Fibroblast of lung (primary cell): Measurements from ENCODE around the gene CAVIN2. TPM values are rescaled to one million over a fixed set of nuclear protein-coding genes. Genes with fewer than 3 reads are reported as not detected.

Source experiments
- DNase-seq, 2 donors: peaks; one replicate each; pipeline versions ENCODE4 v3.0.0 to v3.0.0-alpha.2; 2010; ENCODE audit warnings: low read depth in 2 of 2
- H2AFZ ChIP-seq: 2 replicates; pipeline ENCODE4 v1.5.1; 2012; ENCODE audit warnings: low read length, control low read depth, inconsistent platforms
- H3K27ac ChIP-seq: 2 replicates; pipeline ENCODE4 v1.5.1; 2011; ENCODE audit warnings: low read length, control low read depth; ENCODE audit not compliant: insufficient read depth
- H3K27me3 ChIP-seq: 2 replicates; pipeline ENCODE4 v1.5.1; 2011; ENCODE audit warnings: mild to moderate bottlenecking, low read length; ENCODE audit not compliant: control insufficient read depth, insufficient read depth
- H3K36me3 ChIP-seq: 2 replicates; pipeline ENCODE4 v1.5.1; 2011; ENCODE audit warnings: low read length; ENCODE audit not compliant: control insufficient read depth, insufficient read depth
- H3K4me1 ChIP-seq: 2 replicates; pipeline ENCODE4 v1.5.1; 2011; ENCODE audit warnings: low read length; ENCODE audit not compliant: control insufficient read depth, insufficient read depth; ENCODE audit errors: extremely low read depth
- H3K4me2 ChIP-seq: 2 replicates; pipeline ENCODE4 v1.5.1; 2011; ENCODE audit warnings: low read length, control low read depth; ENCODE audit not compliant: insufficient read depth; ENCODE audit errors: extremely low read depth
- H3K4me3 ChIP-seq, 4 experiments: fragments of 200-600 bp in 1 of 4; sonication (generic) in 1 of 4; replicated peaks in 1 of 4; 2 replicates each; pipeline ENCODE4 v1.5.1; 2011 to 2016; ENCODE audit warnings: low read length in 4 of 4, low read depth in 3 of 4, mild to moderate bottlenecking in 3 of 4, control low read depth in 2 of 4, inconsistent platforms in 1 of 4, mixed read lengths in 1 of 4; ENCODE audit not compliant: insufficient read depth in 1 of 4; ENCODE audit errors: control extremely low read depth in 1 of 4
- H3K79me2 ChIP-seq: 2 replicates; pipeline ENCODE4 v1.5.1; 2012; ENCODE audit warnings: mild to moderate bottlenecking, low read length, inconsistent platforms; ENCODE audit not compliant: control insufficient read depth, insufficient read depth
- H3K9ac ChIP-seq: 2 replicates; pipeline ENCODE4 v1.5.1; 2011; ENCODE audit warnings: mild to moderate bottlenecking, low read length, control low read depth; ENCODE audit not compliant: insufficient read depth
- H3K9me3 ChIP-seq: 2 replicates; pipeline ENCODE4 v1.5.1; 2012; ENCODE audit warnings: low read depth, low read length; ENCODE audit not compliant: control insufficient read depth, insufficient read depth
- H4K20me1 ChIP-seq: 2 replicates; pipeline ENCODE4 v1.5.1; 2011; ENCODE audit warnings: low read length; ENCODE audit not compliant: control insufficient read depth, insufficient read depth; ENCODE audit errors: extremely low read depth
- EZH2 ChIP-seq: IDR thresholded peaks from 2 replicates; pipeline ENCODE4 v1.5.1; 2012; ENCODE audit warnings: low read length, control low read depth, mild to moderate bottlenecking; ENCODE audit errors: missing control alignments
- polyA plus RNA-seq, 2 donors: library from polyadenylated mRNA; depleted of rRNA in 1 of 2; stranded (reverse) in 1 of 2; unstranded in 1 of 2; fragments of >200 nt; gene quantifications; 2 replicates each; pipeline ENCODE4 v1.2.1, GENCODE V29; 2011 to 2012; ENCODE audit warnings: missing spikeins in 1 of 2
- total RNA-seq: library from RNA; depleted of rRNA; stranded (reverse); fragments of >200 nt; gene quantifications from 2 replicates; pipeline ENCODE4 v1.2.1, GENCODE V29; 2014
- TF ChIP-seq, protein P1 (sequence below), 2 donors: IDR thresholded peaks in 1 of 2; conservative IDR thresholded peaks in 1 of 2; 1 replicate in 1 of 2; 2 replicates in 1 of 2; pipeline ENCODE4 v1.5.1; 2011 to 2012; ENCODE audit warnings: low read length in 2 of 2, control low read depth in 1 of 2, inconsistent platforms in 1 of 2, low read depth in 1 of 2, mild to moderate bottlenecking in 1 of 2

CAVIN2 gene
- total and polyA plus RNA-seq, 2 donors (not counting 1 experiment from before 2014, with no cell fraction given): 25.1 to 28.1 TPM

DNA sequence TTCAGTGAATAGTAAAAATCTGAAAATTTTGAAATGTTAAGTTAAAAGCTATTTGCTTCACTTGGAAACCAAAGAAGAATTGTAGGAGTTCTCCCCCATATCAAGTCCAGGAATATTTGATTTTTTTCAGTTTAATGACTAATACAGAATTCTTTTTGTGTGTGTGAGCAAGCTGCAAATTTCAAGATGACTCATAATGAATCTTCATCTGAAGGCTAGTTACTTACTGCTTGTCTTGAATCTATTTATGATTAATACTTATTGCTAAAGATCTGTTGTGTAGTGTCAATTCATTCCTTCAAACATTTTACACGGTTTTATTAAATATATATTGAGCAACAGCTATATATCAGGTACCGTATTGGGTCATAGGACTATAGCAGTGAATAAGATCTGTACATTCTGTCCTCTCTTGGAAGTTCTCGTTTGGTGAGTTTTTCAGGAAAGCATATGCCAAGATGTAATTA, 47.8 kb upstream of the CAVIN2 start:
- TF ChIP-seq, protein P1, sequence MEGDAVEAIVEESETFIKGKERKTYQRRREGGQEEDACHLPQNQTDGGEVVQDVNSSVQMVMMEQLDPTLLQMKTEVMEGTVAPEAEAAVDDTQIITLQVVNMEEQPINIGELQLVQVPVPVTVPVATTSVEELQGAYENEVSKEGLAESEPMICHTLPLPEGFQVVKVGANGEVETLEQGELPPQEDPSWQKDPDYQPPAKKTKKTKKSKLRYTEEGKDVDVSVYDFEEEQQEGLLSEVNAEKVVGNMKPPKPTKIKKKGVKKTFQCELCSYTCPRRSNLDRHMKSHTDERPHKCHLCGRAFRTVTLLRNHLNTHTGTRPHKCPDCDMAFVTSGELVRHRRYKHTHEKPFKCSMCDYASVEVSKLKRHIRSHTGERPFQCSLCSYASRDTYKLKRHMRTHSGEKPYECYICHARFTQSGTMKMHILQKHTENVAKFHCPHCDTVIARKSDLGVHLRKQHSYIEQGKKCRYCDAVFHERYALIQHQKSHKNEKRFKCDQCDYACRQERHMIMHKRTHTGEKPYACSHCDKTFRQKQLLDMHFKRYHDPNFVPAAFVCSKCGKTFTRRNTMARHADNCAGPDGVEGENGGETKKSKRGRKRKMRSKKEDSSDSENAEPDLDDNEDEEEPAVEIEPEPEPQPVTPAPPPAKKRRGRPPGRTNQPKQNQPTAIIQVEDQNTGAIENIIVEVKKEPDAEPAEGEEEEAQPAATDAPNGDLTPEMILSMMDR (conservative IDR thresholded peaks at IDR 0.05 in 1 of 2, IDR thresholded peaks at IDR 0.05 in 1 of 2; ENCODE audit: low read depth in 1 of 2, low read length in 2 of 2): no peak
- TF ChIP-seq EZH2: no peak
- H3K27ac ChIP-seq: peak overlapping the region; percentile 18
- H3K9me3 ChIP-seq: no peaks in the 10 kb centered on the region
- H3K79me2 ChIP-seq: no peaks in the 10 kb centered on the region
- H4K20me1 ChIP-seq: no peaks in the 10 kb centered on the region
- H3K4me3 ChIP-seq: no peak overlapping the region
- DNase-seq: peak; percentile 87 to 91
- H3K27me3 ChIP-seq: no peaks in the 10 kb centered on the region
- peak overlapping the region; percentile 19 for H3K4me2 ChIP-seq
- no peak overlapping the region for H3K9ac ChIP-seq
- peaks cover 6% of the 10 kb centered on the region for H3K4me1 ChIP-seq
- H3K36me3 ChIP-seq: no peaks in the 10 kb centered on the region
- H2AFZ ChIP-seq: no peak overlapping the region

DNA sequence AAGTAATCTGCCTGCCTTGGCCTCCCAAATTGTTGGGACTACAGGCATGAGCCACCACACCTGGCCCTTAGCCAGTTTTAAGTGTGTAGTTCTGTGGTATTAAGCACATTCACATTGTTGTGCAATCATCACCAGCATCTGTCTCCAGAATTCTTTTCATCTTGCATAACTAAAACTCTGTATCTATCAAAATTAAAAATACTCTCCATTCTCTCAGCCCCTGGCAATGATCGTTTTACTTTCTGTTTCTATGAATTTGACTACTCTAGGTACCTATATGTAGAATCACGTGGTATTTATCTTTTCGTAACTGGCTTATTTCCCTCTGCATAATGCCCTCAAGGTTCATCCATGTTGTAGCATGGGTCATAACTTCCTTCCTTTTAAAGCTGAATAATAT, 45.5 kb upstream of the CAVIN2 start:
- Histone ChIP-seq H4K20me1 (no peaks in the 10 kb centered on the region), H2AFZ (no peak overlapping the region), H3K27me3 (no peaks in the 10 kb centered on the region), H3K4me1 (peaks cover 6% of the 10 kb centered on the region), H3K36me3 (no peaks in the 10 kb centered on the region), H3K4me3 (no peak overlapping the region), H3K79me2 (no peaks in the 10 kb centered on the region), H3K9me3 (no peaks in the 10 kb centered on the region), H3K27ac (no peak overlapping the region), H3K4me2 (no peak overlapping the region), H3K9ac (no peak overlapping the region)
- TF ChIP-seq, protein P1 (conservative IDR thresholded peaks at IDR 0.05 in 1 of 2, IDR thresholded peaks at IDR 0.05 in 1 of 2; ENCODE audit: low read depth in 1 of 2, low read length in 2 of 2): no peak
- TF ChIP-seq EZH2: no peak
- peak; percentile 81 to 91 for DNase-seq

DNA sequence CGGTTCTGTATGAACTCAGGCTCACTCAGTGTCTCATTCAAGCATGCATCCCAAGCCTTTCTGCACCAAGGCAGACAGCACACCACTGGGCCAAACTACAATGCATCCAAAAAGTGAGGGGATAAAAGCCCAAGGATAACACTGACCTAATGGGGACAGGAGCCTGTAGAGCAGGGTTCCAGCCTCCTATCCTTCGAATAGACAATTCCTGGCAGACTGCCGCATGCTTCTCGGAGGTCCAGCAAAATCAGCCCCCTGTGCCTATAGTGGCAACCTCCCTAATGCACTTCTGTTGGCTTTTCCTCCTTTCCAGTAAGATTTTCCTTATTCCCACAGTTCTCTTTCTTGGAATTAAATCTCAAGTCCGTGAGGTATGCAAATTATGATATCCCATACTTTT, 44.8 kb upstream of the CAVIN2 start:
- H3K9ac ChIP-seq: no peak overlapping the region
- H3K9me3 ChIP-seq: no peaks in the 10 kb centered on the region
- no peaks in the 10 kb centered on the region for H3K36me3 ChIP-seq
- no peaks in the 10 kb centered on the region for H3K79me2 ChIP-seq
- no peaks in the 10 kb centered on the region for H4K20me1 ChIP-seq
- peaks cover 6% of the 10 kb centered on the region for H3K4me1 ChIP-seq
- no peak overlapping the region for H2AFZ ChIP-seq
- no peak overlapping the region for H3K4me2 ChIP-seq
- TF ChIP-seq, protein P1 (conservative IDR thresholded peaks at IDR 0.05 in 1 of 2, IDR thresholded peaks at IDR 0.05 in 1 of 2; ENCODE audit: low read depth in 1 of 2, low read length in 2 of 2): no peak
- TF ChIP-seq EZH2: no peak
- H3K4me3 ChIP-seq: no peak overlapping the region
- no peak for DNase-seq
- H3K27me3 ChIP-seq: no peaks in the 10 kb centered on the region
- no peak overlapping the region for H3K27ac ChIP-seq
